ENCODE data around the gene MPPED1. TPM values are rescaled to one million over a fixed set of nuclear protein-coding genes. Genes with fewer than 3 reads are reported as not detected.

MPPED1 gene
- not detected for total RNA-seq

GRCh38 chr22:43411869-43412807, at the start of gene MPPED1:
TSS of gene MPPED1 (plus strand) at chr22:43412014. CDS start at chr22:43424986, 12,972 bp downstream.
- Mint-ChIP-seq H3K36me3 (ENCODE audit: low read depth) (no peaks in the 10 kb centered on the region), H3K4me1 (no peaks in the 10 kb centered on the region), H3K4me3 (no peak within 1 kb of the TSS), H3K27me3 (peaks cover 51% of the 10 kb centered on the region), H3K27ac (no peak within 1 kb of the TSS), H3K9me3 (no peaks in the 10 kb centered on the region)
- ATAC-seq (replicated peaks) = no peak

GRCh38 chr22:43363315-43364168, 48.3 kb upstream of the MPPED1 start:
- H3K27ac Mint-ChIP-seq = no peak overlapping the region
- ATAC-seq (replicated peaks) = no peak
- H3K27me3 Mint-ChIP-seq = peaks cover 13% of the 10 kb centered on the region
- H3K36me3 Mint-ChIP-seq (ENCODE audit: low read depth) = no peaks in the 10 kb centered on the region
- H3K4me1 Mint-ChIP-seq = no peaks in the 10 kb centered on the region
- H3K9me3 Mint-ChIP-seq = no peaks in the 10 kb centered on the region
- no peak overlapping the region for H3K4me3 Mint-ChIP-seq

- H3K4me1 Mint-ChIP-seq = no peaks in the 10 kb centered on the region
- H3K36me3 Mint-ChIP-seq (ENCODE audit: low read depth) = no peaks in the 10 kb centered on the region
- peaks cover 14% of the 10 kb centered on the region for H3K27me3 Mint-ChIP-seq
- H3K4me3 Mint-ChIP-seq = no peak overlapping the region
- ATAC-seq (replicated peaks) = no peak
- no peak overlapping the region for H3K27ac Mint-ChIP-seq
- no peaks in the 10 kb centered on the region for H3K9me3 Mint-ChIP-seq
These were observed 47.7 kb upstream of the MPPED1 start for GRCh38 chr22:43364169-43364435.

GRCh38 chr22:43365715-43366440, 45.9 kb upstream of the MPPED1 start:
- H3K9me3 Mint-ChIP-seq = no peaks in the 10 kb centered on the region
- no peak for ATAC-seq (replicated peaks)
- H3K27me3 Mint-ChIP-seq = peaks cover 22% of the 10 kb centered on the region
- H3K4me3 Mint-ChIP-seq = no peak overlapping the region
- no peaks in the 10 kb centered on the region for H3K36me3 Mint-ChIP-seq (ENCODE audit: low read depth)
- H3K27ac Mint-ChIP-seq = no peak overlapping the region
- no peaks in the 10 kb centered on the region for H3K4me1 Mint-ChIP-seq

- H3K36me3 Mint-ChIP-seq (ENCODE audit: low read depth) = no peaks in the 10 kb centered on the region
- H3K27me3 Mint-ChIP-seq = peaks cover 44% of the 10 kb centered on the region
- no peak overlapping the region for H3K4me3 Mint-ChIP-seq
- H3K27ac Mint-ChIP-seq = no peak overlapping the region
- H3K9me3 Mint-ChIP-seq = peaks cover 5% of the 10 kb centered on the region
- no peaks in the 10 kb centered on the region for H3K4me1 Mint-ChIP-seq
- ATAC-seq (replicated peaks) = no peak
These were observed 41.8 kb upstream of the MPPED1 start for GRCh38 chr22:43370036-43370435.

- peaks cover 48% of the 10 kb centered on the region for H3K27me3 Mint-ChIP-seq
- no peak overlapping the region for H3K4me3 Mint-ChIP-seq
These were observed 35.8 kb upstream of the MPPED1 start for GRCh38 chr22:43375951-43376455.

GRCh38 chr22:43376765-43377547, 34.9 kb upstream of the MPPED1 start:
- peak; percentile 43 for ATAC-seq (replicated peaks)
- no peak overlapping the region for H3K4me3 Mint-ChIP-seq
- peaks cover 5% of the 10 kb centered on the region for H3K9me3 Mint-ChIP-seq
- H3K27ac Mint-ChIP-seq = no peak overlapping the region
- peaks cover 39% of the 10 kb centered on the region for H3K27me3 Mint-ChIP-seq
- H3K4me1 Mint-ChIP-seq = peaks cover 6% of the 10 kb centered on the region
- H3K36me3 Mint-ChIP-seq (ENCODE audit: low read depth) = no peaks in the 10 kb centered on the region

More at GRCh38 chr22:43375951-43376455, 35.8 kb upstream of the MPPED1 start:
- Mint-ChIP-seq H3K4me1 (peaks cover 6% of the 10 kb centered on the region), H3K36me3 (ENCODE audit: low read depth) (no peaks in the 10 kb centered on the region), H3K27ac (no peak overlapping the region), H3K9me3 (peaks cover 5% of the 10 kb centered on the region)
- ATAC-seq (replicated peaks) = no peak

- no peak overlapping the region for H3K4me3 Mint-ChIP-seq
- ATAC-seq (replicated peaks) = no peak
- H3K4me1 Mint-ChIP-seq = peaks cover 6% of the 10 kb centered on the region
- peaks cover 5% of the 10 kb centered on the region for H3K9me3 Mint-ChIP-seq
- H3K27ac Mint-ChIP-seq = no peak overlapping the region
- H3K36me3 Mint-ChIP-seq (ENCODE audit: low read depth) = no peaks in the 10 kb centered on the region
- H3K27me3 Mint-ChIP-seq = peaks cover 38% of the 10 kb centered on the region
These were observed 34.3 kb upstream of the MPPED1 start for GRCh38 chr22:43377548-43377895.

- peaks cover 5% of the 10 kb centered on the region for H3K9me3 Mint-ChIP-seq
- H3K4me1 Mint-ChIP-seq = peaks cover 6% of the 10 kb centered on the region
- peak; percentile 31 for ATAC-seq (replicated peaks)
- no peaks in the 10 kb centered on the region for H3K36me3 Mint-ChIP-seq (ENCODE audit: low read depth)
- H3K27ac Mint-ChIP-seq = no peak overlapping the region
- peaks cover 36% of the 10 kb centered on the region for H3K27me3 Mint-ChIP-seq
- no peak overlapping the region for H3K4me3 Mint-ChIP-seq
These were observed 33.7 kb upstream of the MPPED1 start for GRCh38 chr22:43377896-43378704.

- ATAC-seq (replicated peaks) = no peak
- H3K4me3 Mint-ChIP-seq = no peak overlapping the region
- H3K36me3 Mint-ChIP-seq (ENCODE audit: low read depth) = no peaks in the 10 kb centered on the region
- H3K27ac Mint-ChIP-seq = no peak overlapping the region
- peaks cover 29% of the 10 kb centered on the region for H3K27me3 Mint-ChIP-seq
- no peaks in the 10 kb centered on the region for H3K9me3 Mint-ChIP-seq
- H3K4me1 Mint-ChIP-seq = peaks cover 6% of the 10 kb centered on the region
These were observed 30.1 kb upstream of the MPPED1 start for GRCh38 chr22:43381693-43382092.

- Mint-ChIP-seq H3K4me1 (no peaks in the 10 kb centered on the region), H3K27ac (no peak overlapping the region), H3K36me3 (ENCODE audit: low read depth) (no peaks in the 10 kb centered on the region), H3K27me3 (peaks cover 17% of the 10 kb centered on the region), H3K9me3 (no peaks in the 10 kb centered on the region), H3K4me3 (no peak overlapping the region)
- ATAC-seq (replicated peaks) = no peak
These were observed 27.0 kb upstream of the MPPED1 start for GRCh38 chr22:43384863-43385262.

- peak; percentile 92 for ATAC-seq (replicated peaks)
- Mint-ChIP-seq H3K27ac (no peak overlapping the region), H3K36me3 (ENCODE audit: low read depth) (no peaks in the 10 kb centered on the region), H3K4me1 (no peaks in the 10 kb centered on the region), H3K27me3 (peaks cover 14% of the 10 kb centered on the region), H3K9me3 (no peaks in the 10 kb centered on the region), H3K4me3 (no peak overlapping the region)
These were observed 25.8 kb upstream of the MPPED1 start for GRCh38 chr22:43385770-43386641.
